AG10803 (cell line): ENCODE data around the gene CARD11.

ENCODE experiments used
- DNase-seq: peaks from one replicate; pipeline ENCODE4 v3.0.0; 2010; ENCODE audit warnings: low read depth
- H3K4me3 ChIP-seq: 2 replicates; pipeline ENCODE4 v1.5.1; 2011; ENCODE audit warnings: mild to moderate bottlenecking, low read length, control low read depth
- TF ChIP-seq, protein P1 (sequence below): conservative IDR thresholded peaks from 2 replicates; pipeline ENCODE4 v1.5.1; 2011; ENCODE audit warnings: mild to moderate bottlenecking, low read length, control low read depth, inconsistent platforms

CARD11 gene

DNA sequence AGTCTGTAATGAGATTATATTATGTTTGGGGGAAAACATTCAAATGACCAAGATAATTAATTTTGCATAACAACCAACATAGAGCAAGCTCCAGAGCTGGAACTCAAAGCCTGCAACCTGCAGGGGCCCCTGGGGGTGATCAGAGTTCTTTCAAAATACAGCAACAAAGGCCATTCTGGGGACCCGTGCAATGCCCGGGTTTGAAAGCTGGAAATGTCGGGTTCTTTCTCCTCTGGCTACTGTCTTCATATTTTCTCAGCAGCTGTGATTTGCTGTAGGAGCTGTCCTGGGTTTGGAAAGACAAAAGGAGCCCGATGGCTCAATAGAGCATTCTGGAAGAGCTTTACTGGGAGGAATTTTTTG, 30.8 kb upstream of the CARD11 start:
- TF ChIP-seq, protein P1, sequence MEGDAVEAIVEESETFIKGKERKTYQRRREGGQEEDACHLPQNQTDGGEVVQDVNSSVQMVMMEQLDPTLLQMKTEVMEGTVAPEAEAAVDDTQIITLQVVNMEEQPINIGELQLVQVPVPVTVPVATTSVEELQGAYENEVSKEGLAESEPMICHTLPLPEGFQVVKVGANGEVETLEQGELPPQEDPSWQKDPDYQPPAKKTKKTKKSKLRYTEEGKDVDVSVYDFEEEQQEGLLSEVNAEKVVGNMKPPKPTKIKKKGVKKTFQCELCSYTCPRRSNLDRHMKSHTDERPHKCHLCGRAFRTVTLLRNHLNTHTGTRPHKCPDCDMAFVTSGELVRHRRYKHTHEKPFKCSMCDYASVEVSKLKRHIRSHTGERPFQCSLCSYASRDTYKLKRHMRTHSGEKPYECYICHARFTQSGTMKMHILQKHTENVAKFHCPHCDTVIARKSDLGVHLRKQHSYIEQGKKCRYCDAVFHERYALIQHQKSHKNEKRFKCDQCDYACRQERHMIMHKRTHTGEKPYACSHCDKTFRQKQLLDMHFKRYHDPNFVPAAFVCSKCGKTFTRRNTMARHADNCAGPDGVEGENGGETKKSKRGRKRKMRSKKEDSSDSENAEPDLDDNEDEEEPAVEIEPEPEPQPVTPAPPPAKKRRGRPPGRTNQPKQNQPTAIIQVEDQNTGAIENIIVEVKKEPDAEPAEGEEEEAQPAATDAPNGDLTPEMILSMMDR = no peak
- no peak for DNase-seq
- H3K4me3 ChIP-seq = no peak overlapping the region

DNA sequence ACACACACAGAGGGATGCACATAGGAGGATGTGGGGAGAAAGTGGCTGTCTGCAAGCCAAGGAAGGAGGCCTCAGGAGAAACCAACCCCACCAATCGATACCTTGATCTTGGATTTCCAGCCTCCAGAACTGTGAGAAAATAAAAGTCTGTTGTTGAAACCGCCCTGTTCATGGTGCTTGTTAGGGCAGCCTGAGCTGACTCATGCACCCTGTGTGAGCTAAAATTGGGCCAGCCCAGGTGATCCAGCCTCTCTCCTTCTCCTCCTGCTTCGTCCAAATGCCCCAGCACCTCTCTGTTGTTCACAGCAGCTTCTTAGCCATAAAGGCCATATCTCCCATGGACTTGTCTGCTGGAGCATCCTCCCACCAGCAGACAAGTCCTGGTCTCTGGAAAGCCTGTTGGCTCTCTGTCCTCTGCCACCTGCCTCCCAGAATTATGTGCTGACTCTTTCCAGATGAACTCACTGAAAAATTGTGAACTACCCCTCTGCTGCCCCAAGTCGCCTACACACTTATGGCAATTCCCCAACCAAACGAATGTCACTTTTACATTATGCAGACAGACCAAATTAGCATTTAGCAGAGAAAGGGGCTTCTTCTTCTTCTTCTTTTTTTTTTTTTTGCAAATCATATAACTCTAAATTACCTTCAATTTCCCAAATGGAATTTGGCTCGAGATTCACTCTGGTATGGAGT, 30.2 kb upstream of the CARD11 start:
- no peak for DNase-seq
- no peak overlapping the region for H3K4me3 ChIP-seq
- TF ChIP-seq, protein P1 = no peak

DNA sequence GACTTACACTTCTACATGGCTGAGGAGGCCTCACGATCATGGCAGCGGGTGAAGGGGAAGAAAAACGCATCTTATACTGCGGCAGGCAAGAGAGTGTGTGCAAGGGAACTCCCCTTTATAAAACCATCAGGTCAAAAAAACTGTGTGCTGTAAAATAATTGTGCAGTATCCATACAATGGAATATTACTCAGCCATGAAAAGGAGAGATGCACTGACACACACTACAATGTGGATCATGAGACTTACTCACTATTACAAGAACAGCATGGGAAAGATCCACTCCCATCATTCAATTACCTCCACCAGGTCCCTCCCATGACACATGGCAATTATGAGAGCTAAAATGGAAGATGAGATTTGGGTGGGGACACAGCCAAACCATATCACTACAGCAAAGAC, 27.2 kb upstream of the CARD11 start:
- no peak for DNase-seq
- TF ChIP-seq, protein P1 = no peak
- no peak overlapping the region for H3K4me3 ChIP-seq

DNA sequence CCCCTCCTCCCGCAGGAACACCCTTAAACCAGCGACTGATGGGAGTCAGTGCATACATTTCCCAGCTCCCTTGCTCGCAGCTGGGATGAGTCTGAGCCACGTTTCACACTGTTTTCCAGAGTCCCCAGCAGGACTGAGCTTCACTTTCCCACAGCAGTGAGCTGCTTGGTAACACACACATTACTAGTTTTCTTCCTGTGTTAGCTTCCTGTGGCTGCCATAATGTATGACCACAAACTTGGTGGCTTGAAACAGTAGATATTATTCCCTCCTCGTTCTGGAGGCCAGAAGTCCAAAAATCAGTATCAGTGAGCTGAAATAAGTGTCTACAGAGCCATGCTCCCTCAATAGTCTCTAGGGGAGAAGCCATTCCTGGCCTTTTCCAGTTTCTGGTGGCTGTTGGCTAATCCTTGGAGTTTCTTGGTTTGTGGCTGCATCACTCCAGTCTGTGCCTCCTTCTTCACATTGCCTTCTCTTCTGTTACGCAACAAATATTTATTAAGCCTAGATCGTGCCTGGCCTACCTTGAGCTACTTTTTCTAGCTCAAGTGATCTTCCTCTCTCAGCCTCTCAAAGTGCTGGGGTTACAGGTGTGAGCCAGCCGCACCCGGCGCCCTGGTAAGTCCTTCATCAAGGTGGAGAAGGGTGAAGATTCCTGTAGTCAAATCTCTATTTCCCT, 26.2 kb upstream of the CARD11 start:
- H3K4me3 ChIP-seq = no peak overlapping the region
- DNase-seq = no peak
- TF ChIP-seq, protein P1 = no peak

DNA sequence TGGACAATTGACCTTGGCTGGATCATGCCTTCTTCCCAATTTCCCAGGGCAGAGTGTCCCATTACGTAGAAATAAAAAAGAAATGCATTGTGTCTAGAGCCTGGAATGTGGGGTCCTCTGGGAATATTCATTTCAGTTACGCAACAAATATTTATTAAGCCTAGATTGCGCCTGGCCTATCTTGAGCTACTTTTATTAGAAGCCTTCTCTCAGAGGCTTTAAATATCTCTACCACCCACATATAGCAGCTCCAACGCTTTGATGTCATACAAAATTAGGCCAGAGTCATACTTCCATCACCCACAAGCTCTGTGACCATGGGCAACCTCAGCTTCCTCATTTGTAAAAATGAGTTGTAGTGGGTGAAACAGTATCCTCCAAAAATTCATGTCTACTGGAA, 24.9 kb upstream of the CARD11 start:
- TF ChIP-seq, protein P1 = no peak
- no peak overlapping the region for H3K4me3 ChIP-seq
- DNase-seq = no peak

DNA sequence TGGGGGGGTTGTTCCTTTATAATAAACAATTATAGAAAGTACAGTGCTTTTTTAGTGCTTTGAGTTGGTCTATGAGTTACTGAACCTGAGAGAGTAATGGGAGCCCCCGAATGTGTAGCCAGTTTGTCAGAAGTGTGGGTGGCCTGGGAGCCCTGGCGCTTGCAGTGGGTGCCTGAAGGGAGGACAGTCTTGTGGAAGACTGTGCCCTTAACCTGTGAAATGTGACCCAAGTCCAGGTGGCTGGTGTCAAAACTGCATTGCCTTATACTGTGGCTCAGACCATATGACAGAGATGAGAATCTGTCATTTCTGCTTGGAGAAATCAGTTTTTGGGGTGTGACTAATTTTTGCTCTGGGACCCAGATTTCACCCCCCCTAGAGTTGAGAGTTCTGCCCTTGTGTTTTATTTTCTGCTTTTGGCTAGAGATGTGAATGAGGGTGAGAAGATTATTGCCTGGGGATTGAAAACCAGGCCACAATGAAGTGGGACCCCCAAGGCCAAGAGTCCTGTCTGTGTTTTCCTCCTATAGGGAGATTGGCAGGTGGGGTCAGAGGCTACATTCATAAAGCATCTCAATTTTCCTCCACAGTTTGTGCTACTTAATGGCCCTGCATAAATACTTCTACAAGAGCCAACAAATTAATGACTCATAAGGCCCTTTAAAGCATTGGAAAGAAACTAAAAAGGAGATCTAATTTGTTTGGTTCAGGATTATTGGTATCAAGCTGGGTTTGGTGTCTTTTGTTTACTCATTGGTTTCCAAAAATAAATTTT, 24.1 kb upstream of the CARD11 start:
- no peak for DNase-seq
- H3K4me3 ChIP-seq = no peak overlapping the region
- TF ChIP-seq, protein P1 = no peak
